Activated naive CD8-positive, alpha-beta T cell treated with anti-CD3 and anti-CD28 coated beads, Interleukin-2, amount 50 U/mL, for 16 hours (primary cell): ENCODE measurements around the gene IPO7.

Experiments
- DNase-seq: peaks from one replicate; pipeline ENCODE4 v3.0.0-alpha.2; 2020; ENCODE audit warnings: low read depth, low spot score

Gene IPO7

GRCh38 chr11:9490376-9490775 lies 105.9 kb downstream of the IPO7 start:
- no peak for DNase-seq

- DNase-seq = no peak
Measured at GRCh38 chr11:9493492-9493891, 109.0 kb downstream of the IPO7 start.

GRCh38 chr11:9494316-9494715 lies 109.9 kb downstream of the IPO7 start:
- DNase-seq = no peak

GRCh38 chr11:9495803-9496514 lies 111.5 kb downstream of the IPO7 start:
- no peak for DNase-seq
